GM12873 (cell line): Measurements from ENCODE around the gene PTTG1.

Experiments used
- CTCF ChIP-seq: IDR thresholded peaks from 2 replicates; pipeline ENCODE4 v1.5.1; 2012; ENCODE audit warnings: low read depth, mild to moderate bottlenecking, moderate library complexity, low read length, control low read depth; ENCODE audit not compliant: insufficient read depth; ENCODE audit errors: missing control alignments

PTTG1 gene

GRCh38 chr5:160421625-160422258, at the start of gene PTTG1:
Gene PTTG1 (plus strand): TSS chr5:160421855. CDS start chr5:160422313, 458 bp downstream.
- TF ChIP-seq CTCF = no peak

DNA sequence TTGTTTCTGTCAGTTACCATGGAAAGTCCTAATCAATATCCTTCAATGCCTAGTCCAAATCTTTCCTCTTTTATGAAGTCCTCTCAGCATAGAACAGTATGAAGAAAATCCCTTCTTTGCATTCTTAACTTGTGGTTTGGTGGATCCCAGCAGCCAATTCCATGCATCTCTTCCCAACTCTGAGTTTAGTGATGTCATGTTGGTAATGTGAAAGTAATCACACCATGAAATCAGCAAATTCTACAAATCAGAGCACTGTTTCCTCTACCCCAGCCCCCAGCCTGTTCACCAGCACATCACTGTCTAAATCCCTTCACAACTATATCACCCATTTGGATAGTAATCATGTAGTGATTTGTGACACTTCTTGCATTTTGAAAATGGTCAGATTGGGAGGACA, 46.5 kb upstream of the PTTG1 start:
- no peak for TF ChIP-seq CTCF

DNA sequence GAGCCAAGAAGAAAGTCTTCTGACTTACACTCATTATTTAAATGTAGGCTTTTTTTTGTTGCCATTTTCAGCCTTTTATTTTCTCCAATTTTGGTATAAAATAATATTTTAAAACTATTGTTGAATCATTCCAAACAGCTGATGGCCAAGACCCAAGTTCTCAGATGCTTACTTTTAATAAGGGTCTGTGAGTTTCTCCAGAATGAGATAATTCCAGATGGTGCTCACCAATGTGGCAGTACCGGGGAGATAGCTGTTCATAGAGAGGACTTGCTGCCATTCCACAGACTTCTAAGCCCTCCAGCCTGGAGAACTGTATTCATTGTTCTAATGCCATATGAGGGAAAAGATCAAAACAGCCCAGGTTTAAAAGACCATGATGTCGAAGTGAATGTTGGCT, 46.0 kb upstream of the PTTG1 start:
- TF ChIP-seq CTCF = no peak

DNA sequence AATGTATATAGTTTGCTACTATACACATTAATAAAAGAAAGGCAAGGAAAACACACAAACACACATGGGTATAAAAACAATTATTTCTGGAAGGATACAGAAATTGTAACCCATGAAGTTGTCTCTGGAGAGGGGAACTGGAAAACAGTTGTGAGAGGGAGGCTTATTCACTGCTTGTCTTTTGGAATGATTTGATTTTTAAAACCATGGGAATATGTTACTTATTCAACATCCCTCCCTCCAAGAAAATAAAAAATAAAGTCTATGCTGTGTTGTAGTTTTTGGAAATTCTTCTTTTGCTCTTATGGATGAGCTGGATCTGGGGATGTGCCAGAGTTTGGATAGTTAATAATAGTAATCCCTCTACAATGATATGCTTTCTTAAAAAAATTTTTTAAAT, 45.2 kb upstream of the PTTG1 start:
- TF ChIP-seq CTCF = no peak

DNA sequence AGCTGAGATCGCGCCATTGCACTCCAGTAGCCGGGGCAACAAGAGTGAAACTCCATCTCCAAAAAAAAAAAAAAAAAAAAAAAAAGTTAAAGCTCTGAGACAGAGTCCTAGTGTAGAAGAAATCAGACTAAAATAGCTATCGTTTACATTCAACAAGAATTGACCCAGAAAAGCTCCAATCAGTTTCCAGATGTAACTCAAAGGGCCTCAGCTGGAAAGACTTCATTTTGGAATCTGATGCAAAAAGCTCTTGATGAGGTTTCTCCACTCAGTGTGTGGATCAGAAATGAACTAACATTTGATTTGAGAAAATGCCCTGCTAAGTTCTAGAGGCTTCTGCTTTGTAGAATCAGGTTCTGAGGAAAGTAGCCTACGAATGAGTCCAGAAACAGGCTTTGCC, 44.0 kb upstream of the PTTG1 start:
- no peak for TF ChIP-seq CTCF

GRCh38 chr5:160378330-160378729, 43.3 kb upstream of the PTTG1 start:
- TF ChIP-seq CTCF = no peak

DNA sequence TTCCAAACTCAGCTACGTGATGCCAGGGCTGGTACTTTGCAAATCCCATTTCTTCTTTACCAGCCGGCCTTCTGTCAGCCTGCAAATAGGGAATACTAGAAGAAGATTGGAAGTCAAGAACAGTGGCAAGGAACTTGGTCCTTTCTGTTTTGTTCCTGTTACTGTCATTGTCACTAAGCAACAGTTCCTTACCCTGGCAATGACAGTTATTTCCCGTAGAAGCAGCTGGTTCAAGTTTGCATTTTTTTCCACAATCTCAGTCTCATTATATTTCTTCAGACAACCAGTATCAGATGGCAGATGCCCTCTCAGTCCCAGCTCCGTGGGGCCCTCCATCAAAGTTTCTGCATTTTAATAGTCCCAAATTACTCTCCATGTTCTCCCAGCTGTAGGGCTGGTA, 42.1 kb upstream of the PTTG1 start:
- no peak for TF ChIP-seq CTCF

DNA sequence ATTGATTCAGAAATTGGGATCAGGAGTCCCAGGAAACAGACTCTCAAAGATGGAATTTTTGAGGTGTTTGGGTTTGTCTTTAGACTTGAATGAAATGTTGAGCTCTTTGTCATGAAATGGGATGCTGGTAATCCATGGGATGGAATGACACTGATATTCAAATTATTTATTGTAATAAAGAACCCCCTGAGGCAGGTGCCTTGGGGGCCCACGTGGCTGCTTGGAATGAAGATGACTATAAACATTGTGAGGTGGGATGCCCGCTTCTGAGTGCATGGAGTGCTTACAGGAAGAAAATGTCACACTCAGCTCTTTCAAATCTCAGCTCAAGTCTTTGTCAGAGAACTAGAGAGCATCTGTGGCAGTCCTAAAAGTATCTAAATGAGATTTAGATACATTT, 41.6 kb upstream of the PTTG1 start:
- TF ChIP-seq CTCF = no peak
